H1 (cell line): ENCODE measurements around the gene NT5C1A. TPM values are rescaled to one million over a fixed set of nuclear protein-coding genes. Genes with fewer than 3 reads are reported as not detected.

Experiments
- CEBPB ChIP-seq: IDR thresholded peaks from 2 replicates; pipeline ENCODE4 v1.6.1; 2012; ENCODE audit warnings: low read depth, low read length
- EZH2 ChIP-seq: fragments of 200-600 bp; sonication (generic); IDR thresholded peaks from 2 replicates; pipeline ENCODE4 v1.7.1; 2012; ENCODE audit warnings: low read depth, mild to moderate bottlenecking, moderate library complexity, low read length, inconsistent platforms; ENCODE audit not compliant: severe bottlenecking
- HDAC2 ChIP-seq, 2 experiments: fragments of 300-600 bp in 1 of 2; sonication (generic) in 1 of 2; IDR thresholded peaks; 2 replicates each; pipeline ENCODE4 v1.6.1; 2011 to 2012; ENCODE audit warnings: low read depth in 2 of 2, low read length in 2 of 2, mild to moderate bottlenecking in 2 of 2, moderate library complexity in 2 of 2, borderline replicate concordance in 1 of 2, inconsistent platforms in 1 of 2
- KDM1A ChIP-seq: fragments of 200-600, 300-600 bp; sonication (generic); IDR thresholded peaks from 2 replicates; pipeline ENCODE4 v1.7.1; 2016; ENCODE audit warnings: mild to moderate bottlenecking, low read length, borderline replicate concordance
- RAD21 ChIP-seq, 2 experiments: IDR thresholded peaks in 1 of 2; conservative IDR thresholded peaks in 1 of 2; 2 replicates each; pipeline ENCODE4 v1.6.1; 2011; ENCODE audit warnings: low read depth in 2 of 2, low read length in 2 of 2, improper control_type of control experiment in 1 of 2, inconsistent platforms in 1 of 2, mild to moderate bottlenecking in 1 of 2, moderate library complexity in 1 of 2
- SIX5 ChIP-seq: IDR thresholded peaks from 2 replicates; pipeline ENCODE4 v1.6.1; 2011; ENCODE audit warnings: mild to moderate bottlenecking, low read depth, low read length
- TAF1 ChIP-seq: IDR thresholded peaks from 2 replicates; pipeline ENCODE4 v1.6.1; 2011; ENCODE audit warnings: mild to moderate bottlenecking, low read depth, low read length
- polyA plus RNA-seq, 7 experiments: library from polyadenylated mRNA; depleted of rRNA in 3 of 7; stranded (reverse) in 5 of 7; unstranded in 2 of 7; fragments of >200 nt in 5 of 7; fragments of 200-250 nt in 2 of 7; gene quantifications; 1 replicate in 5 of 7; 2 replicates in 1 of 7; 4 replicates in 1 of 7; pipeline versions ENCODE4 v1.2.1 to v1.2.3, GENCODE V29; 2011 to 2013; ENCODE audit warnings: missing spikeins in 2 of 7, mixed read lengths in 2 of 7
- total RNA-seq: library from RNA; stranded (reverse); fragmentation: NEBNext Ultra II Directional; extraction: Animal tissue kit (Norgen Biotek cat#: 25700); gene quantifications from 2 replicates; pipeline ENCODE4 v1.2.1, GENCODE V29; 2021

Gene NT5C1A
- total and polyA plus RNA-seq, 2 of the 8 experiments (the other 6 are each of a cell fraction or from before 2014, with no cell fraction given): not detected

GRCh38 chr1:39670689-39671088 is 1.2 kb downstream of the NT5C1A start (continued):
- TF ChIP-seq HDAC2 (IDR thresholded peaks at IDR 0.05; ENCODE audit: borderline replicate concordance in 1 of 2, low read depth in 2 of 2, low read length in 2 of 2) (no peak), EZH2 (no peak), SIX5 (no peak), TAF1 (no peak), RAD21 (IDR thresholded peaks at IDR 0.05 in 1 of 2, conservative IDR thresholded peaks at IDR 0.05 in 1 of 2; ENCODE audit: low read depth in 2 of 2, low read length in 2 of 2) (no peak), KDM1A (no peak), CEBPB (no peak)
- TF ChIP-seq, all 59 proteins: peak for 0
